PFSK-1 (cell line): ENCODE data around the gene MRAP.

Experiments
- POLR2AphosphoS5 ChIP-seq: IDR thresholded peaks from 2 replicates; pipeline ENCODE4 v1.6.1; 2012; ENCODE audit warnings: low read depth, mild to moderate bottlenecking, control low read depth, low read length, moderate library complexity
- SIN3A ChIP-seq: IDR thresholded peaks from 2 replicates; pipeline ENCODE4 v1.6.1; 2012; ENCODE audit warnings: mild to moderate bottlenecking, low read length, moderate library complexity, borderline replicate concordance; ENCODE audit not compliant: insufficient read depth
- TF ChIP-seq, protein P1 (sequence below), 2 experiments: IDR thresholded peaks; 2 replicates each; pipeline versions ENCODE4 v1.6.1 to v1.8.0; 2011 to 2012; ENCODE audit warnings: low read depth in 2 of 2, low read length in 2 of 2, control low read depth in 1 of 2, inconsistent platforms in 1 of 2, mild to moderate bottlenecking in 1 of 2, moderate library complexity in 1 of 2; ENCODE audit not compliant: insufficient read depth in 1 of 2

DNA sequence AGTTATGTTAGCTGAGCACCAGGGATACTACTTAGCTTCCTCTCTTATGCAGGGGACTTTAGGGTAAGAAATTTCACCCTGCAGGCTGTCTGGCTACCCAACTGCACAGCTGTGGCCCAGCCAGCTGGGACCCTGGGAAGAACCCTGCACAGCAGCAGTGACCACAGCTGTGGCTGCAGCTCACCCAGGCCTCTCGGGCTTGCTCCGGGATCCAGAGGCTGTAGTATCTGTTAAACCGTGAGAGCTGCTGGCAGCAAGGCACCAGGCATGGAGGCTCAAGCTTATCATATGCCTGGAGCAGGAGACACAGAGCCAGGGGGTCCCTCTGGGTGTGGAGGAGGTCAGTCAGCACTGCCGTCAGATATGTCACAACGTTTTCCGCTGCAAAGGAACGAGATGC lies 53.9 kb downstream of the MRAP start:
- TF ChIP-seq POLR2AphosphoS5 = no peak
- TF ChIP-seq, protein P1, sequence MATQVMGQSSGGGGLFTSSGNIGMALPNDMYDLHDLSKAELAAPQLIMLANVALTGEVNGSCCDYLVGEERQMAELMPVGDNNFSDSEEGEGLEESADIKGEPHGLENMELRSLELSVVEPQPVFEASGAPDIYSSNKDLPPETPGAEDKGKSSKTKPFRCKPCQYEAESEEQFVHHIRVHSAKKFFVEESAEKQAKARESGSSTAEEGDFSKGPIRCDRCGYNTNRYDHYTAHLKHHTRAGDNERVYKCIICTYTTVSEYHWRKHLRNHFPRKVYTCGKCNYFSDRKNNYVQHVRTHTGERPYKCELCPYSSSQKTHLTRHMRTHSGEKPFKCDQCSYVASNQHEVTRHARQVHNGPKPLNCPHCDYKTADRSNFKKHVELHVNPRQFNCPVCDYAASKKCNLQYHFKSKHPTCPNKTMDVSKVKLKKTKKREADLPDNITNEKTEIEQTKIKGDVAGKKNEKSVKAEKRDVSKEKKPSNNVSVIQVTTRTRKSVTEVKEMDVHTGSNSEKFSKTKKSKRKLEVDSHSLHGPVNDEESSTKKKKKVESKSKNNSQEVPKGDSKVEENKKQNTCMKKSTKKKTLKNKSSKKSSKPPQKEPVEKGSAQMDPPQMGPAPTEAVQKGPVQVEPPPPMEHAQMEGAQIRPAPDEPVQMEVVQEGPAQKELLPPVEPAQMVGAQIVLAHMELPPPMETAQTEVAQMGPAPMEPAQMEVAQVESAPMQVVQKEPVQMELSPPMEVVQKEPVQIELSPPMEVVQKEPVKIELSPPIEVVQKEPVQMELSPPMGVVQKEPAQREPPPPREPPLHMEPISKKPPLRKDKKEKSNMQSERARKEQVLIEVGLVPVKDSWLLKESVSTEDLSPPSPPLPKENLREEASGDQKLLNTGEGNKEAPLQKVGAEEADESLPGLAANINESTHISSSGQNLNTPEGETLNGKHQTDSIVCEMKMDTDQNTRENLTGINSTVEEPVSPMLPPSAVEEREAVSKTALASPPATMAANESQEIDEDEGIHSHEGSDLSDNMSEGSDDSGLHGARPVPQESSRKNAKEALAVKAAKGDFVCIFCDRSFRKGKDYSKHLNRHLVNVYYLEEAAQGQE (IDR thresholded peaks at IDR 0.05; ENCODE audit: insufficient read depth in 1 of 2, low read depth in 2 of 2, low read length in 2 of 2) = no peak
- no peak for TF ChIP-seq SIN3A
